IMR-90 (cell line): Measurements from ENCODE around the gene ZNF513.

Source experiments
- CHD1 ChIP-seq: IDR thresholded peaks from 2 replicates; pipeline ENCODE4 v1.6.1; 2012; ENCODE audit warnings: low read depth, low read length, improper control_type of control experiment
- CTCF ChIP-seq: conservative IDR thresholded peaks from 2 replicates; pipeline ENCODE4 v1.5.1; 2012; ENCODE audit warnings: mild to moderate bottlenecking, low read depth, low read length, improper control_type of control experiment
- MAFK ChIP-seq: IDR thresholded peaks from 2 replicates; pipeline ENCODE4 v1.6.1; 2012; ENCODE audit warnings: low read depth, low read length, improper control_type of control experiment
- MAZ ChIP-seq: IDR thresholded peaks from 2 replicates; pipeline ENCODE4 v1.6.1; 2012; ENCODE audit warnings: low read depth, mild to moderate bottlenecking, low read length, improper control_type of control experiment, moderate library complexity, borderline replicate concordance
- NFE2L2 ChIP-seq: fragments of 150-350 bp; IDR thresholded peaks from 2 replicates; pipeline ENCODE4 v1.6.1; 2016; ENCODE audit warnings: low read depth, mild to moderate bottlenecking, low read length
- RCOR1 ChIP-seq: IDR thresholded peaks from 2 replicates; pipeline ENCODE4 v1.6.1; 2012; ENCODE audit warnings: mild to moderate bottlenecking, low read length, improper control_type of control experiment; ENCODE audit not compliant: insufficient replicate concordance

DNA sequence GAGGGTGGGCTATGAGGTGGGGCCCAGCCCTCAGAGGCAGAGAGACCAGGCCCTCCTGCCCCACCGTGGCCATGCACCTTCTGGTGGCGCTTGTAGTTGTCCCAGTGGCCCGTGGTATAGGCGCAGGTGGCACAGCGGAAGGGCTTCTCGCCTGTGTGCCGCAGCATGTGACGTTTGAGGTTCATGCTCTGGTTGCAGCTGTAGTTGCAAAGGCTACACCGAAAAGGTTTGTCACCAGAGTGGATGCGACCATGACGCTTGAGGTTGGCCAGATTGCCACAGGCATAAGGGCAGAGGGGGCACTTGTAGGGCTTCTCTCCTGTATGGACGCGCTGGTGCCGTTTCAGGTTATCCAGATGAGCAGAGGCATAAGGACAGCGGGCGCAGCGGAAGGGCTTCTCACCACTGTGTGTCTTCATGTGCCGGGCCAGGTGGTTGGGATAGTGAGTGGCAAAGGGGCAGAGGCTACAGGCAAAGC, 2.9 kb downstream of the ZNF513 start:
- TF ChIP-seq CHD1 (no peak), CTCF (no peak), MAZ (no peak), RCOR1 (no peak), NFE2L2 (no peak), MAFK (no peak)
